ENCODE measurements around the gene TMEM258. TPM values are rescaled to one million over a fixed set of nuclear protein-coding genes. Genes with fewer than 3 reads are reported as not detected.

Gene TMEM258
- total RNA-seq, 1 donor from 2014 or later: 75.8 TPM

GRCh38 chr11:61805146-61805545 is 12.7 kb upstream of the TMEM258 start:
- DNase-seq (ENCODE audit: low read depth): no peak
- Histone ChIP-seq H3K4me3 (ENCODE audit: low read depth, low read length) (no peak overlapping the region), H3K36me3 (ENCODE audit: control insufficient read depth, insufficient read depth, low read length) (peaks cover 8% of the 10 kb centered on the region), H3K27me3 (ENCODE audit: control insufficient read depth, insufficient read depth, low read length) (no peaks in the 10 kb centered on the region)
- TF ChIP-seq CTCF (IDR thresholded peaks at IDR 0.05; ENCODE audit: insufficient read depth, low read length, poor library complexity, severe bottlenecking): no peak

DNA sequence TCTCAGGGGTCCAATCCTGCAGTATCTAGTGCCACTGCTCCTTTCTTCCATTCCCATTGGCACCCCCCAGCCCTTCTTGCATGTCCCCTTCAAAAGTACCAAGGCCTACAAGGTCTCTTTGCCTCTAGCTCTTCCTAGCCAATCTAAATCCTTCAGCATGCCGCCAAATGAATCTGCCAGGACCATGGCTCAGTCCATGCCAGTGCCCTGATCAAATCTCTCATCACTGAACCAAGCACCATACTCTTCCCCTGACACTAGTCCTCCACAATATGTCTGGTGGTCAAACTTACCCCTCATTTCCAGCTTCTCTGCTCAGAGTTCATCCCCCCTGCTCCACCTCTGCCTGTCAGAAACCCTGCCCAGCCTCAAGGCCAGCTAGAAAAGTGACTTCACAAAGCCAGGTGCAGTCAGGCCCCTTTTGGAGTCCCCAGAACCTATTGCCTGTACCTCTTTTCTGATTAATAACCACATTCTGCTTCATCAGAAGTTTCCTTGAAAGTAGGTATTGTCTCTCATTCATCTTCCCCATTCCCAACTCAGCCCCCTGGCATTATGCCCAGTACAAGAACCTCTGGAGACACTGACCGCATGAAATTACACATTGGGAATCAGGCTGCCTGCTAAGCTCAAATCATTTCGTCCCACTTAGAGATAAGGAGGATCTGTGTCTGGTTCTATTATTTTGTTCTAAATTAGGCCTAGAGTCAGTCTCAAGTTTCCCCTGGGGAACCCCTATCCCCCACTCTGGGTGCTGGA is 11.7 kb upstream of the TMEM258 start:
- no peak for DNase-seq (ENCODE audit: low read depth)
- TF ChIP-seq CTCF (IDR thresholded peaks at IDR 0.05; ENCODE audit: insufficient read depth, low read length, poor library complexity, severe bottlenecking): no peak
- H3K36me3 ChIP-seq (ENCODE audit: control insufficient read depth, insufficient read depth, low read length): peaks cover 4% of the 10 kb centered on the region

GRCh38 chr11:61802605-61803004 is 10.2 kb upstream of the TMEM258 start:
- H3K4me3 ChIP-seq (ENCODE audit: low read depth, low read length): no peak overlapping the region
- H3K27me3 ChIP-seq (ENCODE audit: control insufficient read depth, insufficient read depth, low read length): no peaks in the 10 kb centered on the region
- no peak for DNase-seq (ENCODE audit: low read depth)
- H3K36me3 ChIP-seq (ENCODE audit: control insufficient read depth, insufficient read depth, low read length): peaks cover 4% of the 10 kb centered on the region
- TF ChIP-seq CTCF (IDR thresholded peaks at IDR 0.05; ENCODE audit: insufficient read depth, low read length, poor library complexity, severe bottlenecking): no peak

More for the DNA sequence above, 11.7 kb upstream of the TMEM258 start:
- Histone ChIP-seq H3K27me3 (ENCODE audit: control insufficient read depth, insufficient read depth, low read length) (no peaks in the 10 kb centered on the region), H3K4me3 (ENCODE audit: low read depth, low read length) (no peak overlapping the region)

DNA sequence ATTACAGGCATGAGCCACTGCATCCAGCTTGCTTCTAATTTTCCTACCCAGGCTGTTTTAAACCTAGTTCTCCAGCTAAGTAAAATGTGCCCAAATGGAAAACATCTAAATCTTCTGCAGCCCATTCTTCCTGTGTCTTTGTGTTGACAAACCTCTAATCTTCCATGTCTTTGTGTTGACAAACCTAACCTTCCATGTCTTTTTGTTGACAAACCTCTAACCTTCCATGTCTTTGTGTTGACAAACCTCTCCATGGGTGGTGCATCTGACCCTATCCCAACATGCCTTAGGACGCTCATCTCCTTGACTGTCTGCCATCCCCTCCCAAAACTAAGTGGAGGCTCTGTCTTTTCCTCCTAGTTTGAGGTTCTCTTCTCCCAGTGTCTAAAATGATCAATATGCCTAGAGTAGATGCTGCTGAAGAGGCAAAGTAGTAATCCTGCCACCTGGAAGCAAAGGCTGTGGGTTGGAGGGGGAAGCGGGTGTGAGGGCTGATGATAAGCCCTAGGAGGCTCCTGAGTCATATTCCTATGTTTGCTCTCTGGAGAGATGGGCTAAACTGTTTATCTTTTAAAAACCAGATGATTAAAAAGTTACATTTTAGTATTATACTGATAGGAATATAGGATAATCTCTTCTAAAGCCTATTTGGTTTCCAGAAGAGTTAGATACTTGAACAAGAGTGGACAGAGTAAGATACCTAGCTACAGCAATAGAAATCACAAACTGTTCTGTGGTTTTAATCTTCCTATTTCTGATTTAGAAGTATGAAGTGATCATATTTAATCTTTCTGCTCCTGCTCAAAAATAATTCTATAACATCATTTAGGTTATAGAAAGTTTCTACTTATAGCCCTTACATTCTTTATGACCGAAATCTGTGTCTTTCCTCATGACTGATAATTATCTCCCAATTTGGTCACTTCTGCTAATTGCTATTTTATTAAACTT is 8.2 kb upstream of the TMEM258 start:
- H3K36me3 ChIP-seq (ENCODE audit: control insufficient read depth, insufficient read depth, low read length): peaks cover 4% of the 10 kb centered on the region
- TF ChIP-seq CTCF (IDR thresholded peaks at IDR 0.05; ENCODE audit: insufficient read depth, low read length, poor library complexity, severe bottlenecking): no peak
- no peak for DNase-seq (ENCODE audit: low read depth)
- H3K4me3 ChIP-seq (ENCODE audit: low read depth, low read length): no peak overlapping the region
- no peaks in the 10 kb centered on the region for H3K27me3 ChIP-seq (ENCODE audit: control insufficient read depth, insufficient read depth, low read length)

DNA sequence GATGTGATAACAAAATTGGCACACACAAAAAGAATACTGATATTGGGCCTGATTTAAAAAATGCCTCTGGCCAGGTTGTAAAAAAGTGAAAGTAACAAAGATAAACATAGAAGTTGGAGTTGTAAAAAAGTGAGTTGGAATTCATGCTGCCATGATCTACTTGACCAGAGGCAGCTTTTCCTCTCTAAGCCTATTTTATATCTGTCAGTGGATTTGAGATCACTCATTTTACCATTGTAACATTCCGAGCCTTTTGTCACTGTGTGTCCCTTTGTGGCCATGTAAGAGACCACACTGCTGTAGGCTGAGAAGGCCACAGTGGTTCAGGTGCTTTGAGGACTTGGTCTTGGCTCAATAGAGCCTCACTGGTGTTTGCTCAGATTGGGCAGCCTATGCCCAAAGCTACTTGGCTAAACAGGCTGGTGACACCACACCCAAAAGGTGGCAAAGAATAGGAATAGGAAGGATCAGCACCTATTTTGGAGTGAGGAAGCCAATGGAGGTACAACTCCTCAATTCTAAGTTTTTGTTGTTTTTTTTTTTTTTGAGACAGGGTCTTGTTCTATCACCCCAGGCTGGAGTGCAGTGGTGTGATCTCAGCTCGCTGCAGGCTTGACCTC is 7.4 kb upstream of the TMEM258 start:
- Histone ChIP-seq H3K4me3 (ENCODE audit: low read depth, low read length) (no peak overlapping the region), H3K27me3 (ENCODE audit: control insufficient read depth, insufficient read depth, low read length) (no peaks in the 10 kb centered on the region), H3K36me3 (ENCODE audit: control insufficient read depth, insufficient read depth, low read length) (peaks cover 4% of the 10 kb centered on the region)
- no peak for DNase-seq (ENCODE audit: low read depth)
- no peak for TF ChIP-seq CTCF (IDR thresholded peaks at IDR 0.05; ENCODE audit: insufficient read depth, low read length, poor library complexity, severe bottlenecking)

Measured in kidney epithelial cell (primary cell).